H9 (cell line): ENCODE results near the gene CSAD. TPM values are rescaled to one million over a fixed set of nuclear protein-coding genes. Genes with fewer than 3 reads are reported as not detected.

ENCODE experiments used
- DNase-seq: peaks from one replicate; pipeline ENCODE4 v3.0.0-alpha.2; 2017
- H2AFZ ChIP-seq: one replicate; pipeline ENCODE4 v1.6.1; 2013; ENCODE audit warnings: mild to moderate bottlenecking, low read length, control low read depth, moderate library complexity
- H2AK5ac ChIP-seq: 2 replicates; pipeline ENCODE4 v1.6.1; 2013; ENCODE audit warnings: low read length, control low read depth, mixed read lengths; ENCODE audit not compliant: insufficient read length
- H2BK120ac ChIP-seq: one replicate; pipeline ENCODE4 v1.6.1; 2013; ENCODE audit warnings: low read depth, mild to moderate bottlenecking, low read length, control low read depth, inconsistent platforms; ENCODE audit not compliant: poor library complexity, severe bottlenecking
- H2BK12ac ChIP-seq: 2 replicates; pipeline ENCODE4 v1.6.1; 2013; ENCODE audit warnings: low read length, control low read depth, mixed read lengths, low read depth; ENCODE audit not compliant: insufficient read length
- H2BK15ac ChIP-seq: 2 replicates; pipeline ENCODE4 v1.6.1; 2013; ENCODE audit warnings: low read depth, low read length, control low read depth
- H2BK20ac ChIP-seq: one replicate; pipeline ENCODE4 v1.6.1; 2013; ENCODE audit warnings: low read depth, mild to moderate bottlenecking, low read length, control low read depth, inconsistent platforms; ENCODE audit not compliant: poor library complexity, severe bottlenecking
- H2BK5ac ChIP-seq: 2 replicates; pipeline ENCODE4 v1.6.1; 2013; ENCODE audit warnings: low read length, control low read depth, mixed read lengths; ENCODE audit not compliant: insufficient read length
- H3K14ac ChIP-seq: 2 replicates; pipeline ENCODE4 v1.6.1; 2013; ENCODE audit warnings: low read length, control low read depth; ENCODE audit not compliant: insufficient read depth
- H3K18ac ChIP-seq: 2 replicates; pipeline ENCODE4 v1.6.1; 2013; ENCODE audit warnings: low read depth, mild to moderate bottlenecking, mixed read lengths, low read length, control low read depth; ENCODE audit not compliant: insufficient read length
- H3K23ac ChIP-seq: 2 replicates; pipeline ENCODE4 v1.6.1; 2013; ENCODE audit warnings: low read length, control low read depth, mixed read lengths, low read depth; ENCODE audit not compliant: insufficient read length
- H3K23me2 ChIP-seq: 2 replicates; pipeline ENCODE4 v1.6.1; 2013; ENCODE audit warnings: low read depth, mild to moderate bottlenecking, mixed read lengths, low read length, control low read depth; ENCODE audit not compliant: insufficient read length, poor library complexity, severe bottlenecking
- H3K27ac ChIP-seq: 2 replicates; pipeline ENCODE4 v1.5.1; 2013; ENCODE audit warnings: low read length, control low read depth, mixed read lengths, low read depth; ENCODE audit not compliant: insufficient read length
- H3K27me3 ChIP-seq: 2 replicates; pipeline ENCODE4 v1.6.1; 2013; ENCODE audit warnings: low read length, control low read depth, inconsistent platforms; ENCODE audit not compliant: insufficient read depth
- H3K4ac ChIP-seq: 2 replicates; pipeline ENCODE4 v1.6.1; 2013; ENCODE audit warnings: low read depth, mild to moderate bottlenecking, control low read depth, inconsistent platforms, low read length, moderate library complexity
- H3K4me1 ChIP-seq: 2 replicates; pipeline ENCODE4 v1.6.1; 2013; ENCODE audit warnings: low read length, control low read depth, inconsistent platforms; ENCODE audit not compliant: insufficient read depth
- H3K4me2 ChIP-seq: 2 replicates; pipeline ENCODE4 v1.6.1; 2013; ENCODE audit warnings: low read length, control low read depth, mixed read lengths; ENCODE audit not compliant: insufficient read length, insufficient read depth
- H3K56ac ChIP-seq: 2 replicates; pipeline ENCODE4 v1.6.1; 2013; ENCODE audit warnings: low read depth, mild to moderate bottlenecking, mixed read lengths, low read length, control low read depth; ENCODE audit not compliant: insufficient read length
- H3K79me1 ChIP-seq: 2 replicates; pipeline ENCODE4 v1.6.1; 2013; ENCODE audit warnings: low read depth, mild to moderate bottlenecking, moderate library complexity, low read length, control low read depth, inconsistent platforms; ENCODE audit not compliant: insufficient read depth, poor library complexity, severe bottlenecking
- H3K79me2 ChIP-seq: 2 replicates; pipeline ENCODE4 v1.6.1; 2013; ENCODE audit warnings: low read length, control low read depth, inconsistent platforms; ENCODE audit not compliant: insufficient read depth
- H3K9ac ChIP-seq: 2 replicates; pipeline ENCODE4 v1.6.1; 2013; ENCODE audit warnings: low read length, control low read depth, mixed read lengths; ENCODE audit not compliant: insufficient read length; ENCODE audit errors: extremely low read depth
- H3K9me3 ChIP-seq: one replicate; pipeline ENCODE4 v1.6.1; 2013; ENCODE audit warnings: low read depth, low read length, inconsistent platforms; ENCODE audit not compliant: control insufficient read depth
- H3T11ph ChIP-seq: one replicate; pipeline ENCODE4 v1.6.1; 2013; ENCODE audit warnings: mild to moderate bottlenecking, low read length, control low read depth, inconsistent platforms
- H4K20me1 ChIP-seq: one replicate; pipeline ENCODE4 v1.6.1; 2013; ENCODE audit not compliant: control insufficient read depth, insufficient read length, insufficient read depth
- H4K5ac ChIP-seq: 2 replicates; pipeline ENCODE4 v1.6.1; 2013; ENCODE audit warnings: low read depth, mild to moderate bottlenecking, mixed read lengths, low read length, control low read depth; ENCODE audit not compliant: insufficient read length
- H4K8ac ChIP-seq: replicated peaks from 2 replicates; pipeline ENCODE4 v1.6.1; 2013; ENCODE audit warnings: low read length, control low read depth, mixed read lengths, low read depth; ENCODE audit not compliant: insufficient read length
- H4K91ac ChIP-seq: 2 replicates; pipeline ENCODE4 v1.6.1; 2013; ENCODE audit warnings: low read depth, mild to moderate bottlenecking, moderate library complexity, mixed read lengths, low read length, control low read depth; ENCODE audit not compliant: insufficient read length
- H3K27ac Mint-ChIP-seq, 3 experiments: 2 replicates in 2 of 3; 3 replicates in 1 of 3; pipeline ENCODE4 v1.8.0; 2020 to 2021; ENCODE audit warnings: mixed read lengths in 3 of 3, mild to moderate bottlenecking in 1 of 3, moderate library complexity in 1 of 3
- H3K27me3 Mint-ChIP-seq: 2 replicates; pipeline ENCODE4 v1.8.0; 2021; ENCODE audit warnings: low read depth, mild to moderate bottlenecking, moderate library complexity, mixed read lengths
- H3K36me3 Mint-ChIP-seq, 3 experiments: 2 replicates in 2 of 3; 3 replicates in 1 of 3; pipeline ENCODE4 v1.8.0; 2020 to 2021; ENCODE audit warnings: low read depth in 3 of 3, mixed read lengths in 3 of 3; ENCODE audit not compliant: insufficient read depth in 1 of 3
- H3K4me1 Mint-ChIP-seq, 2 experiments: 2 replicates each; pipeline ENCODE4 v1.8.0; 2020; ENCODE audit warnings: mixed read lengths in 2 of 2
- H3K4me3 Mint-ChIP-seq, 2 experiments: 2 replicates in 1 of 2; 3 replicates in 1 of 2; pipeline ENCODE4 v1.8.0; 2020 to 2021; ENCODE audit warnings: mild to moderate bottlenecking in 2 of 2, mixed read lengths in 2 of 2, moderate library complexity in 1 of 2
- H3K9me3 Mint-ChIP-seq, 2 experiments: 2 replicates in 1 of 2; 3 replicates in 1 of 2; pipeline ENCODE4 v1.8.0; 2020; ENCODE audit warnings: mild to moderate bottlenecking in 2 of 2, mixed read lengths in 2 of 2, moderate library complexity in 1 of 2
- WGBS: extraction: QIAGEN DNeasy Blood & Tissue Kit; methylation state at CpG from one replicate; pipeline ENCODE4 v1.1.7; 2013; ENCODE audit warnings: missing lambda C conversion rate, low lambda C conversion rate, mixed read lengths; ENCODE audit not compliant: insufficient read length; ENCODE audit errors: extremely low coverage; 5-methylcytosine and 5-hydroxymethylcytosine counted together
- total RNA-seq: library from RNA; stranded (reverse); gene quantifications from 2 replicates; pipeline ENCODE4 v1.2.1, GENCODE V29; 2021
- TF ChIP-seq, protein P1 (sequence below): fragments of 200-600 bp; sonication (generic); conservative IDR thresholded peaks from 3 replicates; pipeline ENCODE4 v1.8.0; 2021; ENCODE audit warnings: antibody characterized with exemption, mild to moderate bottlenecking

CSAD gene
- total RNA-seq, 1 experiment from 2014 or later = 7.4 TPM

DNA sequence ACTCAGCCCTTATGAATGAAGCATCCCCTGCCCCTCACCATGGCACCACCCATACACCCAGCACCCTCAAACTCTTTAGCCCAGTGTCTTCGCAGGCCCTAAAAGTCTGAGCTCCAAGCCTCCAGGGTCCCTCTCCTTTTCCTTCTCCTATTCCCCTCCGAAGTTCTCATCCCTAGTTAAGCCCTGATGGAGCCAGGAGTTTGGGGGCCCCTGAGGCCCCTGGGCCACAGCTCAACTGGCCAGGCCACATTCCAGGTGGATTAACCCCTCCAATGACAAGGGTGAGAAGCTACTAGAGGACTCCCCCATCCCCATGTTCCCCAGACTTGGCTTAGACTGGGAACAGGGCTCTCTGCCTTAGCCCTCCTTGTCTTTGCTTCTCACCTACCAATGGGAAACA is 48.7 kb upstream of the CSAD start:
- no peak overlapping the region for H3K4me2 ChIP-seq
- Mint-ChIP-seq H3K36me3 (peaks cover 8 to 17% (median 13%) of the 10 kb centered on the region in 3 experiments; a peak in 6 of 7 replicates), H3K4me1 (peaks cover 74 to 80% of the 10 kb centered on the region in 2 experiments)

More for the DNA sequence above, 48.7 kb upstream of the CSAD start:
- H2BK15ac ChIP-seq = no peak overlapping the region
- Mint-ChIP-seq H3K4me3 (peak overlapping the region in 1 of 2 experiments; percentile 12; a peak in 3 of 5 replicates), H3K27ac (peak overlapping the region in 2 of 3 experiments; percentile 20 to 34; a peak in 1 of 7 replicates), H3K27me3 (peaks cover 12% of the 10 kb centered on the region), H3K9me3 (no peaks in the 10 kb centered on the region)
- no peak overlapping the region for H3K18ac ChIP-seq
- no peak overlapping the region for H4K8ac ChIP-seq
- no peak overlapping the region for H3K4ac ChIP-seq
- DNase-seq = peak; percentile 25
- H2BK20ac ChIP-seq = no peak overlapping the region
- no peak overlapping the region for H2BK12ac ChIP-seq
- no peak overlapping the region for H3K9ac ChIP-seq
- H3K23ac ChIP-seq = no peak overlapping the region
- no peaks in the 10 kb centered on the region for H3K9me3 ChIP-seq
- peaks cover 28% of the 10 kb centered on the region; the same call in 1 of the 2 replicates for H3K4me1 ChIP-seq
- H4K20me1 ChIP-seq = no peaks in the 10 kb centered on the region
- no CpG with 5 or more reads among the region's 2 CpGs for WGBS
- H3K79me1 ChIP-seq = no peaks in the 10 kb centered on the region
- H3K27ac ChIP-seq = no peak overlapping the region
- peaks cover 16% of the 10 kb centered on the region for H3K23me2 ChIP-seq
- no peak overlapping the region for H2BK5ac ChIP-seq
- no peak overlapping the region for H2AFZ ChIP-seq
- no peak overlapping the region for H2BK120ac ChIP-seq
- no peaks in the 10 kb centered on the region for H3K79me2 ChIP-seq
- H3K14ac ChIP-seq = no peak overlapping the region
- H3T11ph ChIP-seq = no peak overlapping the region
- no peak overlapping the region for H4K5ac ChIP-seq
- H2AK5ac ChIP-seq = no peak overlapping the region
- TF ChIP-seq, protein P1, sequence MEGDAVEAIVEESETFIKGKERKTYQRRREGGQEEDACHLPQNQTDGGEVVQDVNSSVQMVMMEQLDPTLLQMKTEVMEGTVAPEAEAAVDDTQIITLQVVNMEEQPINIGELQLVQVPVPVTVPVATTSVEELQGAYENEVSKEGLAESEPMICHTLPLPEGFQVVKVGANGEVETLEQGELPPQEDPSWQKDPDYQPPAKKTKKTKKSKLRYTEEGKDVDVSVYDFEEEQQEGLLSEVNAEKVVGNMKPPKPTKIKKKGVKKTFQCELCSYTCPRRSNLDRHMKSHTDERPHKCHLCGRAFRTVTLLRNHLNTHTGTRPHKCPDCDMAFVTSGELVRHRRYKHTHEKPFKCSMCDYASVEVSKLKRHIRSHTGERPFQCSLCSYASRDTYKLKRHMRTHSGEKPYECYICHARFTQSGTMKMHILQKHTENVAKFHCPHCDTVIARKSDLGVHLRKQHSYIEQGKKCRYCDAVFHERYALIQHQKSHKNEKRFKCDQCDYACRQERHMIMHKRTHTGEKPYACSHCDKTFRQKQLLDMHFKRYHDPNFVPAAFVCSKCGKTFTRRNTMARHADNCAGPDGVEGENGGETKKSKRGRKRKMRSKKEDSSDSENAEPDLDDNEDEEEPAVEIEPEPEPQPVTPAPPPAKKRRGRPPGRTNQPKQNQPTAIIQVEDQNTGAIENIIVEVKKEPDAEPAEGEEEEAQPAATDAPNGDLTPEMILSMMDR = no peak
- no peak overlapping the region for H3K56ac ChIP-seq
- H4K91ac ChIP-seq = no peak overlapping the region
- H3K27me3 ChIP-seq = no peaks in the 10 kb centered on the region; the same call in 1 of the 2 replicates
